Activated CD8-positive, alpha-beta memory T cell treated with anti-CD3 and anti-CD28 coated beads for 36 hours (primary cell): ENCODE measurements around the gene EGFLAM. TPM values are rescaled to one million over a fixed set of nuclear protein-coding genes. Genes with fewer than 3 reads are reported as not detected.

Source experiments
- CTCF ChIA-PET: fragments of 350-600 bp; sonication (Branson Sonifier 250); formaldehyde crosslinking; loops from one replicate; lab custom pipeline; 2021; ENCODE audit warnings: antibody characterized with exemption; lab: Charles Lee
- POLR2A ChIA-PET: fragments of 350-600 bp; sonication (Branson Sonifier 250); formaldehyde crosslinking; loops from one replicate; lab custom pipeline; 2021; ENCODE audit warnings: antibody characterized with exemption; lab: Charles Lee
- total RNA-seq, 2 experiments: library from RNA; stranded (reverse); gene quantifications; one replicate each; pipeline ENCODE4 v1.2.3, GENCODE V29; 2021

The EGFLAM gene
- total RNA-seq, 2 experiments from 2014 or later = not detected

DNA sequence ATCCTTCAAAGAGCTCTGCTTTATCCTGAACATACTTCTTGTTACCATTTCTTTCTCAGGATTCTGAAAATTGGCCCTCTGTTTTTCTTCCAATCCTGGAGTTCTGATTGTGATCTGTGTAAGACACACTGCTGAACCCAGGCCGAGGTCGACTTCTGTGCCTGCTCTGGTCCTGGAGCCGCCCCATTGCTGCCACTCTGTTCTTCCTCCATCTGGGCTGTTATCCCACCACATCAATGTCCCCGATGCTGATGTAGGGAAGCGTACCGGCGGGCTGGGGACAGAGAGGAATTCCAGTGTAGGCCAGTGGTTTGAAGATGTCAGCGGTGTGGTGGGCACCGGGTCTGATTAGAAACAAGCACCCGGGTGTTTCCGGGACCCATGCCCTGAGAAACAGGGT is 195.6 kb downstream of the EGFLAM start:
- CTCF ChIA-PET = interaction anchor here (0.5 to 1.4 kb wide), 3 partner anchors 12 to 210 kb away, joined by 3 to 5 read pairs (median 3); no protein-coding TSS in a partner anchor
- POLR2A ChIA-PET = no interaction called here

DNA sequence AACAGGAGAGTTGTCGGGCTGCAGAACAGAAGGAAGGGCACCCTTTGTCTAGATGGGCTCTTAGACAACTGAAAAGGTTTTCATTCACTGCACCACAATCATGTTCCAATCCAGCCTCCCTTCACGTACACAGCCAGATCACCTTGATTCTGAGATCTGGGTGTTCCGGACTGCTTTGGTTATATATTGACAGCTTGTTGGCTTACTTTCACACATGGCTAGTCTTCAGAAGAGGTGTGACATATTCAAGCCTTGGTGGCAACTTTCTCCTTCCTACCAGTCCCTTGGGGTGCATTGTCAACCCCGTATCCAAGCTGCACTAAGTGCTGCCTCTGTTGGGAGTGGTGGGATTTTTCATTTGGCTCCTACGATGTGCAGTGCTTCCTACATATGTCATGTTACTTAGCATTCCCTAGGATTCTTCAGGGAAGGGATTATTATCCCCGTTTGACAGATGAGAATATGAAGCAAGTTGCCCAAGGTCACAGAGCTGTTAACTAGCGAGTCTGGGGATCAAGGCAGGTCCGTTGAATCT is 197.5 kb downstream of the EGFLAM start:
- POLR2A ChIA-PET = no interaction called here
- CTCF ChIA-PET = no interaction called here

DNA sequence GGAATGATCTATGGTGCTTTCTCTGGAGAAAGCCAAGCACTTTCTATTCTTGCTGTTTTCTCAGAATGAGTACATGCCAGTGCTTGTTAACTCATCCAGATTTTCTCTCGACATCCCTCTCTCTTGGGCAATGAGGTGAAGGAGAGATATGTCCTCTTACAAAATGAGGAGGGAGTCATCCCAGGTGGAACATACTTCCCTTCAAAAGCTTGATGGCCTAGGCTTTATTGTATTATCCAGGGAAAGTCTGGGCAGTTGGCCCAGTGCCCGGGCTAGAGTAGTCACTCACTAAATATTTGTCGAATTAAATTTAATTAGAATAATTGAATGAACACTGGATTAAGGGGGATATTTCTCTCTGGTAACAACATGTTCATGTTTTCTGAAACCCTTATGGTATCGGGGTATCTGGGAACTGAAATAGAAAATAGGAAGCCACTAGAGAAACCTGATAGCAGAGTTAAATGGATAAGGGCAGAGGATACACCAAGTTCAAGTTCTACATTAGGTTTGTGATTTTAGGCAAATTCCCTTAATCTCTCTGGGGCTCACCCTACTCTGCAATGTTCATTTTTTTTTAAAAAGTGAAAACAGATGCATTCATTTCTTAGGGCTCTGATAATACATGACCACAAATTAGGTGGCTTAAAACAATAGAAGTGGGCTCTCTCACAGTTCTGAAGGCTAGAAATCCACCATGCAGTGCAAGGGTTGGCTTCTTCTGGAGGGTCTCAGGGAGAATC is 198.5 kb downstream of the EGFLAM start:
- ChIA-PET CTCF (no interaction called here), POLR2A (no interaction called here)

DNA sequence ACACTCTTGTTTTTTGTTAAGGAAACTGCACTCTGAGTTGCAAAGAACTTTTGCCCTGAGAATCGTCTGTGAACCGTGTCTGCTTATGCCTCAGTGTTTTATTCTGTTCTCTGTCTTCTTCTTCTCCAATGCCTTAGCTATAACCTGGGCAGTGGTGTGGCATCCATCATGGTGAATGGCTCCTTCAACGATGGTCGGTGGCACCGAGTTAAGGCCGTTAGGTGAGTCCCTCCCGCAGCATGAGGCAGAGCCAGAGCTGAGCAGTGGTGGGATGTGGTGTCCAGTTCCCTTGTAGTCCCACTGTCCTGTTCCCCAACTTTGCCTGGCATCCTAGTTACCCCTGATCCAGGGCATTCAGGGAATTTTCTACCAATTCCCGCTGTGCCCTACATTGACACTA is 199.8 kb downstream of the EGFLAM start:
- POLR2A ChIA-PET = no interaction called here
- CTCF ChIA-PET = no interaction called here

DNA sequence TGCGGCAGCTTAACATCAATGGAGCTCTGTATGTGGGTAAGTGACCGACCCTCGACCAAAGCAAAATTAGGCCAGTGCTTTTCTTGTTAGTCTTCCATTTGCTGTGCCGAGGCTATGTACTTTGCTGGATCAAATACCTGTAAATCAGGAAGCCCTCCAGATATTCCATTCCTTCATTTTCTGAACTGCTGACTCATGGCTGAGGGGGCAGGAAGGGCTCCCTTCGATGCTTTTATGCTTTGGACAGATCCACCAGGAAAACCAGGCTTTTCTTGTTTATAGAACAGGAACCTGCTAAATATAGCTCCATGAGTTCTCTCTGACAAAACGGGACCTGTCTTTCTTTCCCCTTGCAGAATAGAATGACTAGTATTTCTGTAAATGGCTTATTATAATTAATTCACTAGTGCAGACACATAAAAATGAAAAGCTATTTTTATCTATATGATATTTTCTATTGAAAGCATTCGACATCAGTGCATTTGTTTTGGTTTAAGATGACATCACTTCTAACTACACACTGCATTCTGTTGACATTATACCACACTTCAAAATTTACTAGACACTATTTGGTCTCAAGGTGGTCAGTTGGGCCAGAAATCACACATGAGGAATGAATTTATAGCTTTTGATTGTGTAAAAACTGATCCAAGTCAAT is 204.7 kb downstream of the EGFLAM start:
- POLR2A ChIA-PET = no interaction called here
- CTCF ChIA-PET = no interaction called here

DNA sequence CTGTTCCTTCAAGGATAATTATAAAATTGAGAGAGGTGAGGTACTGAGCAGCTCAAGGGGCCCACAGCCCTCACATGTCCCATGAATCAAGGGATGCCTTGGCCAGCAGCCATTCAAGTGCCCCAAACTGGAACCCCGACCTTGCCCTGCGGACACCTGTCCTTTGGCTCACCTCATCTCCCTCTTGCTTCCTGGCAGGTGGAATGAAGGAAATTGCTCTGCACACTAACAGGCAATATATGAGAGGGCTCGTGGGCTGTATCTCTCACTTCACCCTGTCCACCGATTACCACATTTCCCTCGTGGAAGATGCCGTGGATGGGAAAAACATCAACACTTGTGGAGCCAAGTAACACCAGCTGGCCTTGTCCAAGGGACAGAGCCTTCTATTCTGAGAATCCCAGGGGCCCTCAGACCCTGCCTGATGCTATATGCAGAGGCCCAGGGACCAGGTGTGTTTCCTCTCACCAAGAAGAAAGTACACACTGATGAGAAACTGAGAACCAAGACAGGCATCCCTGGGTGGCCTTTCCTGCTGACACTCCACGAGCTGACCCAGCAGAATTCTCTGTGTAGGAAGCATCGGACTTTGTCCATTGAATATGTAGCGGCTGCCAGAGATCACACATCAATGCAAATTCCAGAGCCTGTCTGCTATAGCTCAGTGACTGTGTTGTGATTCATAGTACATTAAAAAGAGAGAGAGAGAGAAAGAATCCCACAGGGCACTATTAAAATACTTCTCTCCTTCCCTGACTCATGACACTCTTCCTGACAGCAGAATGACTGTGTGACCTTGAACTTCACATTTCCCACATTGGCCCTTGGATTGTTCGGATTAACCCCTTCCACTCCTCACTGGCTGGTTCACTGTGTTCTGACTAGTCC is 205.5 kb downstream of the EGFLAM start:
- CTCF ChIA-PET = interaction anchor here (1.6 kb wide), 1 partner anchor 22 kb away, joined by 5 read pairs; no protein-coding TSS in a partner anchor
- POLR2A ChIA-PET = no interaction called here

DNA sequence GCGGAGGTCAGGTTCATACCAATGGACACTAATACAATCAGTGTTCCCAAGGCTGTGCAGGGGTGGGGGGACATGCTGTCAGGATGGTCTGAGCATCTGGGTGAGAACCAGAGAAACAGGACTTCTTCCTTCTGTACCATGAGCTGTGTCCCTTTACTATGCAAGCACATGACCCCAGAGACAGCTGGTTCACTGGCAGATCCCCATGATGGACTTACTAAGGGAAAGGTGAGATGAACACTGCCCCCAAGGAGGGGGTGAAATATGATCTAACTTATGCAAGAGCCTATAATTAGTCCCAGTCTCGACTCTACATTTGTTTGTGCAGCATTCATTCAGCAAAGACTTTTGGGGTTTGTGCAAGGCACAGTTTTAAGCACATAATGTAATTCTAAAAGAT is 206.7 kb downstream of the EGFLAM start:
- ChIA-PET CTCF (interaction anchor here (1.6 kb wide), 1 partner anchor 23 kb away, joined by 5 read pairs; no protein-coding TSS in a partner anchor), POLR2A (no interaction called here)

DNA sequence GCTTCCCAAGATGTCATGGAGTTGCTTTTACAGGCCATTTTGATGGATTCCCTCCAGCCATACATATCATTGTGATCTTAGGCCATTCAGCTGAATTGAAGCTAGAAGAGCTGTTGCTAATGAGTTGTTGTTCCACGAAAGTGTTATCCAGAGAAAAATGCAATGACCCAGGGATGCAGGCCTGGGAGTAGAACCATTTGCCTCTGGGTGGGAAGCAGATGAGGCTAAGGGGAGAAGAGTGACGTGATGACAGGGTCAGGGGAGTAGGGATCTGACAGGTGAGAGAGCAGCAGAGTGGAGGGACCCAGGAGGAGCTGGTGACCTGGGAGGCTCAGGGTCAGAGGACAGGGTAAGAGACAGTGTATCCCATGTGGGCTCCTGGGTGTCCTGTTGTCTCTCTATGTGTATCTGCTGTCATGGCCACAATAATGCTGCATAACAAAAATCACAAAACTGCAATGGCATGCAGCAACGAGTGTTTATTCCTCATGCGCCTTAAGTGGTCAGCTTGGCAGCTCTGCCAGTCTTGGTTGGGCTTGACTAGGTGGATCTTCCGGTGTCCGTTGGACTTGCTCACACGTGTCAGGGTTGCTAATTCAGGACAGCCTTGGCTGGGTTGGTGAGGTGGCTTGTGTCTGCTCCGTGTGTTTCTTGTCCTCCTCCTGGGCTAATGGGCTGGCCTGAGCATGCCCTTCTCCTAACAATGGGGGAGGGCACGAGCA is 207.5 kb downstream of the EGFLAM start:
- CTCF ChIA-PET = no interaction called here
- POLR2A ChIA-PET = no interaction called here

DNA sequence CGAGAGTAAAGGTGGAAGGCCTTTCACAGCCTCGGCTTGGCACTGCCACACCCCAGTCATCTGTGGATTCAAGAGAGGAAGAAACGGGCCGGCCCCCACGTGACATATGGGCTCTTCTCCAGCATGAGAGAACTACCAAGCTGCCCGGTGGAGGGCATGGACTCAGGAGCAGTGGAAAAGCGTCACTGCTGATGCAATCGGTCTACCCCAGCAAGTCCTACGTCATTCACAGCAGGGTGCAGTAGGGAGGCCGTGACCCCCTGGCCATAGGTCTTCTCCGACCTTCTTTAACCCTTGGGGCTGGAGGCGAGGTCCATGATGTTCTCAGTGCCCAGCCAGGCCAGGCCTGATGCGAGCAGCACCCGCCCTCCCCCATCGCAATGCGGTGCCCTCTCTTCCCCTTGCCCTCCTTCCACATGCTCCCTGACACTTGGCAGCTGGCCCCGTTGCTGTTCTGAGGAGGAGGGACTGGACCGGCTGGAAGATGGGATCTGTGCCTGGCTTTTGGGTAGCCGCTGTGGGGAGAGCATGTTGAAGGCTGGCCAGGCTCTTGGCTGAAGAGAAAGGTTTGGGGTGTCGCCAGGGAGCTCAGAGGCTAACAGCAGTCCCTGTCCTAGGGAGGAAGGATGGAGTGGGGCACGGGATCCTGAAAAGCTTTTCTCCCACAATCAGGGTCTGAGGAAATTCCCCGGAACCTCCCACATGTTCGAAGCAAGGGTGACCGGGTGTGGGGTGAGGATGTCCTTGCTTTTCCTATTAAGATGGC is 208.2 kb downstream of the EGFLAM start:
- POLR2A ChIA-PET = no interaction called here

DNA sequence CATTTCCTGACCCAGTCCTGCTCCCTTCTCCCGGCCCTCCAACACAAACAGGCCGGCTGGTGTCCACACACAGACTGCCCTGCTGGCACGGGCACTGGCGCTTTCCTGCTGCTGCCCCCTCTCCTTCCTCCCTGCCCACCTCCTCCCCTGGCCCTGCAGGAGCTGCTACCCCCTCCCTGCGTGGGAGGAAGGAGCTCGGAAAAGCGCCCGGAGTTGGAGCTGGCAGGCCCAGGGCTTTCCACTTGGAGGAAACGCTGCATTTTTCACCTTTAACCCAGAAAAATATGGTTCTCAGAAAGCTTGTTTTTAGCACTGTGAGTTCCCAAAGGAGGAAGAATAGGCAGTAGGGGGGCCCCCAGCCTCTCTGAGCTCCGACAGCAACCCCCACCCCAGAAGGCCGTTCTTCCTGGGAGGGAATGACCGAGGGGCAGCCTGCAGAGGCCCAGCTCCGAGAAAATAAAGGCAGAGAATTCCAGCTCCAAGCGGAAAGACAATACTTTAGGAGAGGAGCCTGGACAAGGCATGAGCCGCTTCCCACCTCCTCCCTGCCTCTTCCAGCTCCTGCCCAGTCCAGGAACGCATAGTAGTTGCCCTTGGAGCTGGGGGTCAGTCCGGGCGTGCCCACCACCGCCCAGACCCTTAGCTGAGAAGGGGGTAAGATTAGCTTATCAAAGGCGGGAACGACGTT is 209.1 kb downstream of the EGFLAM start:
- POLR2A ChIA-PET = no interaction called here
- CTCF ChIA-PET = no interaction called here

More for the DNA sequence above, 208.2 kb downstream of the EGFLAM start:
- CTCF ChIA-PET = no interaction called here

DNA sequence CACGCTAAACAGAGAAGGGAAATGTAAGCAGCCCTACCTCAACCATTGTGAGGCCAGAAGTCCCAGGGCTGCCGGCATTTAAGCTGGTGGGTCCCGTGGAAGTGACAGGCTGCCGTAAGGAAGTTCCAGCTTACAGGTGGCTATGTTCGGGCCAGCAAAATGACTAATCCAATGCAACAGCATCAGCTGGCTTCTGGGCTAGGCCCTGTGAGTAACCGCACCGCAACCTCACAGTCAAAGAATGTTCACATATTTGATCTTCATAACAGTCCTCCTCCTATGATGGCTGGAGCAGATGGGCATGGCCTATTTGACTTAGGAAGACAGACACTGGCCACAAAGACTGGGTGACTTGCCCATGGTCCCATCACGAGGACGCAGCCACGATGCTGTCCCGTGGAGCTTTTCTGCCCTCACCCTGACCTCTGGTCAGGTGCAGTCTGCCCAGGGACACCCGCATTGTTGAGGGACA is 209.9 kb downstream of the EGFLAM start:
- POLR2A ChIA-PET = no interaction called here
- CTCF ChIA-PET = no interaction called here

DNA sequence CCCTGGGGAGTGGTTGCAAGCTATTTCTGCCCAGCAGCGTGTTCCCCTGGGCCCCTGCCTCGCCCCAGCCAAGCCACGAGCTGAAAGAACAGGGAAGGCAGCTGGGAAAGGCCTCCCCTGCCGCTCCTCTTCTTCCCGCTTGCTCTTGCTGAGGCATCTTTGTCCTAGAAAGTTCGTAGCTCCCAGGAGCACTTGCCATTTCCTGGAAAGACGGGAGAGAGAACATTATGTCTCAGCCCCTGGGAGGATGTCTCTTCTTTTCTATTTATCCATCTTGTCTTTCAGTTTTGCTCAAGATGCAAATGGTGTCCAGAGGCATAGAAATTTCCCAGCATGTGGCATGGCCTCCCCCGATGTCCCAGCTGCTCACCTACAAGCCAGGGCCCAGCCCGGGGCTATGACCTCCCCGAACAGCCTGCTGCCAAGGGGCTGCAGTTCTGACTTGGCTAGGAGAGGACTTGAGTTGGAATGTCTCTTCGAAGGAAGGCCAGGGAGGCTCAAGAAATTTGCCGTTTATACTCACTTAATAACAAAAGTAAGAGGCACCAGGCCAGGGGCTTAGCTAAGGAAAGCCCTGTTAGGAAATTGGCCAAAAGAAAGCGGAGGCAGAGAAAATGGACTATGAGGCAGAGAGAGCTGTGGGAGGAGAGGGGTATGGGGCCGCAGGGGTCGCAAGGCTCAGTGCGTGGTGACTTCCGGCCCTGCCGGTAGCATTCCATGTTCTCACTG is 210.8 kb downstream of the EGFLAM start:
- CTCF ChIA-PET = no interaction called here
- POLR2A ChIA-PET = no interaction called here

DNA sequence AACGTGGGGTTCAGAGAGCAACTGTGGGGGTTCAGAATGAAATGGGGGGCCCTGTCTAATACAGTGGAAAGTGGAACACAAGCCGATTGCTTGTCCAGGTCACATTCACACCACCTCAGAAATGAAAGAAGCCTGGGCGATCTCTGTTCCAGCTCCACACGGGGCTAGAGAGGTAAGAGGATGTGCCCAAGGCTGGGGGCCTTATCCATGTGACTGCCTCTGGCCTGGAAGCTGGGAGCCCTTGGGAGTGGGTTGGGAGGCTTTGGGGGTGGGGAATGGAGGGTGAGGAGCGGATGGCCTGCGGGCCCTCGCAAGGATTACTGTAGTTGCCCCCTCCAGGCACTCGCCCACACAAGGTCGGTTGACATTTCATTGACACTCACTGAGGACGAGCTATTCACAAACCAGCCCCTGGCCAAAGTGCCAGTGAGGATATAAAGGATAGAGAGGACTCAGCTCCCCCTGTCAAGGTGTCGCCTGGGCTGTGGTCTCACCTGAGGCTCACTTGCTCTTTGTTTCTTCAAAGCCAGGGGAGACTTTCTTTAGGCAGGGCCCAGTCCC is 211.4 kb downstream of the EGFLAM start:
- CTCF ChIA-PET = no interaction called here

DNA sequence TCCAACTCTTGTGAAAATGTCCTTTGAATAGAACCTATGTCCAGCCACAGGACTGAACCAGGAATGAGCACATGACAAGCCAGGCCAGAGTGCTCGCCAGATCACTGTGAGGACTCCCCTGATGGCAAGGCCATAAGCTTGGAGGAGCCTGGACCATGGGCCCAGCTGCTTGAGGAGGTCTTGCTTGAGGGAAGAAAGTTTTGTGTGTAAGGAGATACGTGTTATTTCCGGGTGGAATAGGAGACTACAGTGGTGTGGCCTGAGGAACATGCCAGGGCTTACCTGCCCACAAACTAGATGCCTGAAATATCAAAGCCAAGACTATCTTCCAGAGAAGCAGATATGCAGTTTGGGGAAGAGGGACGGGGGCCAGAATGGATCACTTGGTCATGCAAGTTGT is 213.3 kb downstream of the EGFLAM start:
- ChIA-PET CTCF (no interaction called here), POLR2A (no interaction called here)

More for the DNA sequence above, 211.4 kb downstream of the EGFLAM start:
- POLR2A ChIA-PET = no interaction called here

DNA sequence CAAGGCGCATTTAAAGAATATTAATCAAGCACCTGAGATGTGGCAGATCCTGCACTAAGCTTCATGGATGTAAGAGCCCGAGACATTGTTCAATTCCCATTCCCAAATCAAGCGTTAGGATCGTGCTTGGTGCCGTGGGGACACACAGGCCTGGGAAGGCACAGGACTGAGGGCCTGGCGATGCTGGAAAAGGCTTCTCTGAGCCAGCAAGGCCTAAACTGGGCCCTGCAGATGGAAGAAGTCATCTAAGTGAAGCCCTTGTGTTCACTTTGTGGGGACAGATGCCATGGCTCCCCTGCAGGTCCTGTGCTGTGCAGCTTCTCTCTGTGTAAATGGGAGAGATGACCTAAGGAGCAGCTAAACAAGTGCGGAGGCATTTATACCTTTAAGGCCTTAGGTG is 214.2 kb downstream of the EGFLAM start:
- ChIA-PET CTCF (no interaction called here), POLR2A (interaction anchor here (0.6 kb wide), 1 partner anchor 405 kb away, joined by 3 read pairs; no protein-coding TSS in a partner anchor)

DNA sequence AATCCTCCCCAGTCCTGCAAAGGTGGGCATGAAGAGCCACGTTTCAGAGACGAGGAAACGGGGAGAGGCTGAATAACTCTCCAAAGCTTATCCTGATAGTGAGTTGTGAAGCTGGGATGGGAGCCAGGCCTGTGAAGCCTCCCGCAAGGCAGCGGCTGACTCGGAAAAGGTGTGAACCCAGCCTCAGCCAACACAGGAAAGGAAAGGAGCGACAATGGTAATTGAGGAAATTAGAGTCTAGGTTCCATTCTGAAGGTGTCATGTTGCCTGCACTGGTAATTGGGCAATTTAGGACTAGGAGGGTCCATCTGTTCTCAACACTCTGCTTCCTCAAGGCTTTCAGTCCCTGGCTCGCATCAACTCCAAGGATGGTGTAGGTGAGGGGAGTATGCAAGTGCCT is 214.6 kb downstream of the EGFLAM start:
- ChIA-PET CTCF (no interaction called here), POLR2A (no interaction called here)

DNA sequence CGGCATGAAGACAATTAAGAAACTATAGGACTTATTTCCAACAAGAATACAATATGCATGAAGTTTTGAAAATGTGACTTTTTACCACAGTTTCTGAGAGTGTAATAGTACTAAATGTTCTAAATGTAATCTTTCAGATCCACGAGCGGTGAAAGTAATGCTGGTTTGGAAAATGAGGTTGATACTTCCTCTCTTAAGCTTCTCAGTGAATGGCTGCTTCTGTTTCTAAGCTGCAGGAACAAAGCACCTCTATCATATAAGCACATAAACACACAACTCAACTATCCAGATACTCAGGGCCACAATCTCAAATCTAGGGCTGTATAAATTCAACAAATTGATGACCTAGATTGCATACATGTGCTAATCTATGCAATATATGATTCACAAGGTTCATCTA is 219.8 kb downstream of the EGFLAM start:
- ChIA-PET POLR2A (no interaction called here), CTCF (no interaction called here)
